GM19043 (cell line): ENCODE measurements around the gene CMPK2.
A peak's percentile ranks its signal among the peaks of the same experiment; 100 is the strongest.
"Not testable (repeated sequence)": the region's sequence is repeated elsewhere in the genome, so short reads cannot be mapped to it uniquely, and the experiment has no call there.

Source experiments
- ATAC-seq: cut with Tn5 transposase; IDR thresholded peaks from one replicate; pipeline ENCODE4 v1.9.1; 2021; ENCODE audit warnings: low read depth; ENCODE audit not compliant: unreplicated experiment

CMPK2 gene

DNA sequence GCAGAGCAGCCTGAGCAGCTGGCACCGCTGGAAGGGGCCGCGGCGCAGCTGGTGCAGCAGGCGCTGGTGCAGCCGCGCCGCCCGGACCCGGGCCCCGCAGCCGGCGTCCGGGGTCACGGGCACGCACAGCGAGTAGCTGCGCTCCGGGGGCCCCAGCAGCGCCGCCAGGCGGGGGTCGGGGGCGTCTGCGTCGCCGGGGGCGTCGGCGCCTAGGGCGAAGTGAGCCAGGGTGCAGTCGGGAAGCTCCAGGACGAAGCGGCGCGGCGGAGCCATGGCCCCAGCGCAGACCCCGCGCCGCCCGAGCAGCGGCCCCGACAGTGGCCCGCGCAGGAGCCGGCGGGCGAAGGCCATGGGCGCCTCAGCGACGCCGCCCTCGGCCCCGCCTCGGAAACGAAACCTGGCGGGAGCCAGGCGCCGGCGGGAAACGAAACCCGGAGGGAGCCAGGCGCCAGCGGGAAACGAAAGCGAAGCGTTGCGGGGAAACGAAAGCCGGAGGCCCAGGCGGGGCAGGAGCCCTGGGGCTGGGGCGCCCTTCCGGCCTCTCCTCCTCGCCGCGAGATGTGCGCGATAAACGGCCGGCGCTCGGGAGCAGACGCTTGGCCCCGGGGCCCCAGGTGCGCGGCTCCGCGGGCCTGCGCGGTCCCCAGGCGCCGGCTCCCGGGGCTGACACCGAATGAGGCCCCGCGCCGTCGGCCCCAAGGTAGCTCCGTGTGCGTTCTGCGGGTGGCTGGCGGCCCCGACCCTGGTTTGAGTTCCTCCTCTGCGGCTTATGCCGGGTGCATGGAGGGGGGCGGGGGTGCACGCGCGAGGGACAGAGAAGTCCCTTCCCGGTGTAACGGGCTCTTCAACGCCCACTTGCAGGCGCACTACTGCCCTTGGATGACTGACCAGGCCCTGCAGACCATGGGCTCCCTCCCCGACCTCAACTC, at the start of gene CMPK2:
Gene CMPK2 (minus strand): TSS at position 562 of the 929 bp plus-strand sequence. CDS start 211 bp downstream, at position 351.
- ATAC-seq = peak; percentile 63

- no peak for ATAC-seq
Observed at GRCh38 chr2:6915399-6915798, 49.7 kb upstream of the CMPK2 start.

GRCh38 chr2:6914828-6915227, 49.1 kb upstream of the CMPK2 start:
- ATAC-seq = no peak

- no peak for ATAC-seq
Observed at GRCh38 chr2:6913415-6914157, 47.9 kb upstream of the CMPK2 start.

DNA sequence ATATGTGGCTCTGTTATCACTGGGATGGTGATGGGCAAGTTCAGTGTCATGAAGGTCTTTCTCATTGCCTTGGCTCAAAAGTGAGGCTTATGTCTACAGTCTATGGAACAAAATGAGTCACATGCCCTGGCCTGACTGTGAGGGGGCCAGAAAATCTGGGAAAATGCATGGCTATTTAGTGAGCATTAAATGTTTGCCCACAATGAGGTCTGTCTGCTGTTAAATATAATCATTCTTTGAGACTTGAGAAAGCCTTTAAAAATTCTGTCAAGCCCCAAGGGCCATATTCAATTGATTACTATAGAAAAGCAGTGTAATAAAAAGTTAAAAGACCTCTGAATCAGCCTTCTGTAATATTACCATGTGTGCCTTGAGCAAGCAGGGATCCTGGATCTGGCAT, 46.0 kb upstream of the CMPK2 start:
- ATAC-seq = no peak

GRCh38 chr2:6909431-6910385, 44.0 kb upstream of the CMPK2 start:
- ATAC-seq = peak; percentile 98

DNA sequence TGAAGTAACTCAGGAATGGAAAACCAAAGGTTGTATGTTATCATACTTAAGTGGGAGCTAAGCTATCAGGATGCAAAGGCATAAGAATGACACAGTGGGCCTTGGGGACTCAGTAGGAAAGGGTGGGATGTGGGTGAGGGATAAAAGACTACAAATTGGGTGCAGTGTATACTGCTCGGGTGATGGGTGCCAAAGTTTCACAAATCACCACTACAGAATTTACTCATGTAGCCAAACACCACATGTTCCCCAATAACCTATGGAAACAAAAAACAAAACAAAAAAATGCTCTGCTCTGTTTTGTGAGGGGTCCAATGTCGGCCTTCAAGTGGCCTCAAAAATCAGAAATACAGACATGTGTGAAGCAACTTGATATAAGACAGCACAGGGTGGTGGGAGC, 42.6 kb upstream of the CMPK2 start:
- no peak for ATAC-seq

GRCh38 chr2:6906165-6906741, 40.5 kb upstream of the CMPK2 start:
- ATAC-seq = no peak

- ATAC-seq = no peak
Observed at GRCh38 chr2:6905668-6906067, 40.0 kb upstream of the CMPK2 start.

- not testable (repeated sequence) for ATAC-seq
Observed at GRCh38 chr2:6902581-6902980, 36.9 kb upstream of the CMPK2 start.

DNA sequence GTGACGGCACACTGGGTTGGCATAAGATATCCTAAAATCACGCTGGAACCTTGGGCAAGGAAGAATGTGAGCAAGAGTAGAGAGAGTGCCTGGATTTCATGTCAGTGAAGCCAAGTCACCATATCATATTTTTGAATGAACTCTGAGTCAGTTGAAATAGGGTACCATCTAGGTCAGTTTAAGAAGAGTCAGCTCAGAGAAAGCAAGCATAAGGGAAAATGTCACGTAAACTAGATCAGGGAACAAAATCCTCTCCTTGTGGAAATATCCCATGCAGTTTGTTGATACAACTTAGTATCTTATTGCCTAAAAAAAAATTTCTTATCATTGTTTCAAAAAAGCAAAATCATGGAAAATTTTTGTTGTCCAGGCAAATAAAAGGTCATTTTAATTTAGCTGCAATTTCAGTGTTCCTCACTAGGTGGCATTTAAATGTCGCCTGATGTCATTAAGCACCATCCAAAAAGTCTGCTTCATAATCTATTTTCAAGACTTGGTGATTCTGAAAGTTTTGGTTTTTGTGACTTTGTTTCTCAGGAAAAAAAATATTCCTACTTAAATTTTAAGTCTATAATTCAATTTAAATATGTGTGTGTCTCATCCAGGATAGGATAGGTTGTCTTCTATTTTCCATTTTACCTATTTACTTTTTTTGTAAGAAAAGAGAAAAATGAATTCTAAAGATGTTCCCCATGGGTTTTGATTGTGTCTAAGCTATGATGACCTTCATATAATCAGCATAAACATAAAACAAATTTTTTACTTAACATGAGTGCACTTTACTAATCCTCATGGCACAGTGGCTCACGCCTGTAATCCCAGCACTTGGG, 31.4 kb upstream of the CMPK2 start:
- ATAC-seq = peak; percentile 64

GRCh38 chr2:6893876-6894482, 28.3 kb upstream of the CMPK2 start:
- no peak for ATAC-seq

DNA sequence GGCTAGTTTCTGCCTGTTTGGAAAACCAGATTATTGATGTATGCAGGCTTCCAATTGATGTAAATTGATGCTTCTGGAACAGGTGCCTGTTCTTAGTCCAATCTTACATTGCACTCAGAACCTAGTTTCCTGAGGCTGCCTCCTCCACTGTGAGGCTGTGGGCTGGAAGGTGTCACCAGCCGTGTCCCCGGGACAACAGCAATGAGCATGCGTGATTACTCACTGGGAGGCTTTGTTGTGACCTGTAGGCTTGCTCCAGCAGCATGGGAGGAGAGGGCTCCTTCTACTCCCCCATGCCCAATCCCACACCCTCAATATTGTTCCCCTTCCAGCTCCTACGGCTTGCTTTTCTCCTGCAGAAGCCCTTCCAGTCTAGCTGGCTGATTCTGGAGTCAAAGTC, 23.0 kb upstream of the CMPK2 start:
- ATAC-seq = no peak

DNA sequence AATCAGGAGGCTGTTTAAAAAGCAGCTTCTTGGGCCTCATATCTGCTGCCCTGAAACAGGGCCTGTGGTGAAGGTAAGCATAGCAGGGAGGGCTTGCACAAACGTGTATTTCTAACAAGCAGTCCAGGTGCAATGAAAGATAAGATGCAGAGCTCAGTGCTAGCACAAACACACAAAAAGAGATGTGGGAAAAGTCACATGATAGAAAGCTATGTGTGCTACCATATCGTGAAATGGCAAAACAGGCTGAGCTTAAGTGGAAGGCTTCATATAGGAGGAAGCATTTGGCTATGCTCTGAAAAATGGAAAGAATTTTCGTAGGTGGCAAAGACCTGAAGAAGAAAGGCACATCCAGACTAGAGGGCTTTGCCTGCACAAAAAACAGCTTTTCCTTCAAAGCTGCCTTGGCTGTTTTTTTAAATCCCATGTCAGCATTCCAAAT, 22.1 kb upstream of the CMPK2 start:
- no peak for ATAC-seq

GRCh38 chr2:6885968-6886367, 20.3 kb upstream of the CMPK2 start:
- no peak for ATAC-seq

DNA sequence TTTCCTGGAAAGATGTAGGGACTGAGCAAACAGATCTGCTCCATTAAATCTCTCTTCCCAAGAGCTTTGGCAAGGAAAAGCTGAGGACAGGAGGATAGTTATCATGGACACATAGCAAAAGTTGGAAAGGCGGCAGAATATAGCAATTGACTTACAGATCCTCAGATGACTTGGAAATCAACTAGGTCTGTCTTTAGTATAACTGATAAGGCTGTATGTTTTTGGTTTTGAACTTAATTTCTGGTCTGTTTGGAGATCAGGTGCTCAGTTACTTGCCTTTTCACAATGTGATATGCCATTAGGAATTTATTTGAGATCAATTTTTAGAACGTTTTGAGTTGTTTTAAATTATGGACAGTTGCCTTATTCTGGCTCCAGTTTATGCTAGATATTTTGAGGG, 19.8 kb upstream of the CMPK2 start:
- ATAC-seq = no peak

- no peak for ATAC-seq
Observed at GRCh38 chr2:6883448-6884122, 17.9 kb upstream of the CMPK2 start.

- ATAC-seq = no peak
Observed at GRCh38 chr2:6881516-6881915, 15.8 kb upstream of the CMPK2 start.
